Measurements from ENCODE around the gene TBC1D22A. TPM values are rescaled to one million over a fixed set of nuclear protein-coding genes. Genes with fewer than 3 reads are reported as not detected.

Gene TBC1D22A
- total RNA-seq, 1 donor: 16.7 TPM

DNA sequence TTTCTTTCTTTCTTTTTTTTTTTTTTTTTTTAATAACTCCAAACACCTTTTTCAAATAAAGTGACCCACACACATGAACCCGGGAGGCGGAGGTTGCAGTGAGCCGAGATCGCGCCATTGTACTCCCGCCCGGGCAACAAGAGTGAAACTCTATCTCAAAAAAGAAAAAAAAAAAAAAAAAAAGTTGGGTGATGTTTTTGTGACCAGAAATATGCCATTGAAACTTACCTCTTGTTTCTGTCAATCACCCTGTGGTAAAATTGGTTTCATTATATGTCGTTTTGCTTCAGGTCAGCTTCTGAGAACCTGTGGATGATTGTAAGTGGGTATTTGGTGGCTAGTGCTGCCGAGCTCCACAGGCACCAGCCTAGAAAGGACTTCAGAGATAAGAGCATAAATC, 238.8 kb downstream of the TBC1D22A start:
- no peak for DNase-seq (ENCODE audit: low read depth in 2 of 3, low spot score in 2 of 3)

GRCh38 chr22:47002692-47003091, 240.2 kb downstream of the TBC1D22A start:
- DNase-seq (ENCODE audit: low read depth in 2 of 3, low spot score in 2 of 3): no peak

DNA sequence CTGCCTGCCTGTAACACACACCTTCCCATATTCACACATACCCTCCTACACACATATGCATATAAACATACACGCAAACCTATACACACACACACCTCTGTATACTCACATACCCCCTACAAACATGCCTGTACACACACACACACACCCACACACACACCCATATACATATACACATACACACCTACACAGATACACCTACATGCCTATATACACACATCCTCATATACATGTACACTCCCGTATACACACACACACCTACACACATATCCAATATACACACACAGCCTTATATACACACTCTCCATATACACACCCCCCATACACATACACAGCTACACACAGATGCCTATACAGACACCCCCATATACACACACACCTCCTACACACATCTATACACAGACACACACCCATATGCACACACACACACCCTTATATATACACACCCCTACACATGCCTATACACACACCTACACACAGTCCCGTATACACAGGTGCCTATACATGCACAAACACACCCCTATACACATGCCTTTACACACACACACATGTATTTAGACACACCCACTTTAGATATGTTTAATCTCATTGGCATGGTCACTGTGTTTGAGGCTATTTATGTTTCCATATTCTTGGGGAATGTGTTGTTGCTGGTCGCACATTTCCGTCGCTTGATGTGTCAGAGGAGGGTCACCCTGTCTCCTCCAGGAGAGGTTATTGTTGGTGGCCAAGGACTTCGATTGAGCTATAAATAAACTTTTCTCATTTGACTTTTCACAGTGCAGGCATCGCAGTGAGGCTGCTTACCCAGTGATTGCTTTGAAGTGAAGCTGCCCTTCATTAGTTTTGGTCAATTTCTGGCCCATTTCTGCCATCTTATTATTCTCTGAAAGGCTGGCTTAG, 243.3 kb downstream of the TBC1D22A start:
- no peak for DNase-seq (ENCODE audit: low read depth in 2 of 3, low spot score in 2 of 3)

- DNase-seq (ENCODE audit: low read depth in 2 of 3, low spot score in 2 of 3): no peak
Observed at GRCh38 chr22:47006433-47006832, 244.0 kb downstream of the TBC1D22A start.

- DNase-seq (ENCODE audit: low read depth in 2 of 3, low spot score in 2 of 3): no peak
Observed at GRCh38 chr22:47006869-47007268, 244.4 kb downstream of the TBC1D22A start.

GRCh38 chr22:47007496-47007895, 245.0 kb downstream of the TBC1D22A start:
- DNase-seq (ENCODE audit: low read depth in 2 of 3, low spot score in 2 of 3): no peak

DNA sequence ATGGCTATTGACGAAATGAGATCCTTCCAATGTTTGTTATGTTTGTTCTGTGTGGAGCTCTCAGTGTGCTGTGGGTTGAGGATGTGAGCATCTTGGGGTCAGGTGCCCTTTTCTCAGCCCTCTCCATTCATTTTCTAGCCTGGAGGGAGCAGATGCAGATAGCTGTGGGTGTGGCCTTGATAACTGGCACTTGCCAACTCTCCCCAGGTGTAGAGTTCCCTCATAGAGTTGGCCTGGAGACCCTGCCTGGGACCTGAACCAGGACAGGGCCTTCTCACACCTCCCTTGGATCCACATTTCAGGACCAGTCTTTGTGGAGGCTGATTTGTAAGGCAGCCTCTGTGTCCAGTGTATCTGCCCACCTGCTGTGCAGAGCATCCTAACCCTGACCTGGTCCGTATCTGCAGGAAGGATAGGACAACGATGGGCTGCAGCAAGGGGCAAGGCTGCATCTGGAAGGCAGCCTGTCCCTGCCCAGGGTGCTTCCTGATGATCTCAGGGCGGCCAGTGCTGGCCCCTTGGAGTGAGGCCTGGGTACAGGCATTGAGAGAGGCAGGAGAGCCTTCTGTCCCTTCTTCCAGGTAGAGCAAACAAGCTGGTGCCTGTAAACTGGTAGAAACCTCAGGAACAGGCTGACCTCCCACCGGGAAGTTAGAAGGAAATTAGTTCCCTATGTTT, 245.9 kb downstream of the TBC1D22A start:
- no peak for DNase-seq (ENCODE audit: low read depth in 2 of 3, low spot score in 2 of 3)

GRCh38 chr22:47009304-47010101, 247.1 kb downstream of the TBC1D22A start:
- no peak for DNase-seq (ENCODE audit: low read depth in 2 of 3, low spot score in 2 of 3)

GRCh38 chr22:47010211-47010610, 247.8 kb downstream of the TBC1D22A start:
- no peak for DNase-seq (ENCODE audit: low read depth in 2 of 3, low spot score in 2 of 3)

DNA sequence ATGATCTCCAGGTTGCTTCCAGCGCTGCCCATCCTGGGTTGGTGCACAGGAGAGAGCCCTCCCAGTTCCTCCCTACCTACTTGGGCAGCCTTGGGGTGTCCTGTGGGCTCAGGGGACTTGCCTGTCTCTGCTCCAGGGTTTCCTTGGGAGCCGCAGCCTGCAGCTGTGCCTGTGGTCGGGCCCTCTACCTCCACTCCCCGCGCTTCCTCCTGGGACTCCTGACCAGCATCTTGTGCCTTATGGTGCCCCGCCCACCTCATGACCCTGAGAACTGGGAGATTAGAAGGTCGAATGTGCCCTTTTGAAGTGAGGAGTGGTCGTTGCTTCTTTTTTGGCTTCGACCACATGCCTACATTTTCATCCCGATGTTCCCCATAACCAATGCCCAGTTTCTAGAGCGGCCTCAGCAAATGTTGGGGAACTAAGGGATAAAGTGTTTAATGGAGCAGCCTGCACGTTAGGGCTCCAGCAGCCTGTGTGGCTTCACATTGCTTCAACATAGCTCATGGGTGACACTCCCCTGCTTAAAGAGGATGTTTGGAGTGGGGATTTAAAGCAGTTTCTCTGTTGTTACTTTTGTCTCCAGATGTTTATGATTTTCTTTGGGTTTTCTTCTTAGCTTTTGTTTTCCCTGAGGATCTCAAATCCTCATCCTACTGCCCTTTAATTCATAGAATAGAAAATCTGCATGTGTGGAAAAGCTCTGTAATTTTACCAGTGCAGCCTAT, 248.8 kb downstream of the TBC1D22A start:
- DNase-seq (ENCODE audit: low read depth in 2 of 3, low spot score in 2 of 3): no peak

GRCh38 chr22:47011859-47012258, 249.4 kb downstream of the TBC1D22A start:
- no peak for DNase-seq (ENCODE audit: low read depth in 2 of 3, low spot score in 2 of 3)

- no peak for DNase-seq (ENCODE audit: low read depth in 2 of 3, low spot score in 2 of 3)
Observed at GRCh38 chr22:47012589-47013370, 250.3 kb downstream of the TBC1D22A start.

GRCh38 chr22:47013861-47014635, 251.6 kb downstream of the TBC1D22A start:
- DNase-seq (ENCODE audit: low read depth in 2 of 3, low spot score in 2 of 3): no peak

GRCh38 chr22:47014636-47015345, 252.3 kb downstream of the TBC1D22A start:
- DNase-seq (ENCODE audit: low read depth in 2 of 3, low spot score in 2 of 3): no peak

DNA sequence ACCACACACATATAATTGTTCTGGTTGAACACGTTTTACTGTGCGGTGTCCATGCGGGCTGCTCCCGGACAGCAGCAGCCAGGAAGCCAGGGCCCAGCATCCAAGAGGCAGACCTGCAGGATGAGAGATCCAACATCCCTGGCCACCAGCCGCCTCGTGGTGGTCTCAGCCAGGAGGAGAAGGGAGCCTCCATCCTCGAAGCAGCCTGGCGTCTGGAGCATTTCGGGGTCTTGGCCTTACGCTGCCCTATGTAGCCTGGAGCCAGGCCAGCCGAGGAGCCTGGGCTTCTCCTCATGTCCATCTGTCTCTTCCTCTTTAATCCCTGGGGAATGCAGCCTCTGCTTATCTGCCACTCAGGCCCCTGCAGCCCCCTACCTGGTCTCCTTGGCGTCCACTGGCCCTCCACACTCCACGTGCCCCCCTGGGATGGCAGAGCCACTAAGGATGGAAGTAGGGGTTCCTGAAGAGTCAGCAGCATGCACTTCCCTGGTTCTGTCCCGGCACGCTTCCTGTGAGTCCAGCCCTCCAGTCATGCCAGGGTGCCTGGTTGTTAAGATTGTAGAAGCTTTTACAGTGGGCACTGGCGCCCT, 253.2 kb downstream of the TBC1D22A start:
- no peak for DNase-seq (ENCODE audit: low read depth in 2 of 3, low spot score in 2 of 3)

GRCh38 chr22:47016631-47017030, 254.2 kb downstream of the TBC1D22A start:
- DNase-seq (ENCODE audit: low read depth in 2 of 3, low spot score in 2 of 3): no peak

- DNase-seq (ENCODE audit: low read depth in 2 of 3, low spot score in 2 of 3): no peak
Observed at GRCh38 chr22:47017245-47017644, 254.8 kb downstream of the TBC1D22A start.
